ENCODE results near the gene APPL1. TPM values are rescaled to one million over a fixed set of nuclear protein-coding genes. Genes with fewer than 3 reads are reported as not detected.
"Not testable (repeated sequence)": the region's sequence is repeated elsewhere in the genome, so short reads cannot be mapped to it uniquely, and the experiment has no call there.

Gene APPL1
- polyA plus RNA-seq, 2 donors = 7.8 to 12.8 TPM

GRCh38 chr3:57288403-57288802, 60.9 kb downstream of the APPL1 start:
- Histone ChIP-seq H3K27ac (ENCODE audit: low read depth in 2 of 2, low read length in 1 of 2) (no peak overlapping the region), H3K4me3 (ENCODE audit: low read depth in 1 of 2, low read length in 2 of 2) (no peak overlapping the region), H3K36me3 (ENCODE audit: control insufficient read depth in 2 of 2, insufficient read depth in 2 of 2, low read length in 1 of 2) (no peaks in the 10 kb centered on the region), H3K9me3 (ENCODE audit: control insufficient read depth in 2 of 2, insufficient read depth in 1 of 2, low read depth in 1 of 2, low read length in 1 of 2) (no peaks in the 10 kb centered on the region), H3K27me3 (ENCODE audit: control insufficient read depth in 1 of 2, insufficient read depth in 2 of 2, low read length in 2 of 2) (no peaks in the 10 kb centered on the region), H3K4me1 (ENCODE audit: control insufficient read depth in 2 of 2, insufficient read depth in 2 of 2, low read length in 1 of 2) (no peaks in the 10 kb centered on the region)
- 88 to 91% methylated on average over 9 of the region's 9 CpGs for WGBS, 2 donors

- Histone ChIP-seq H3K4me1 (ENCODE audit: control insufficient read depth in 2 of 2, insufficient read depth in 2 of 2, low read length in 1 of 2) (no peaks in the 10 kb centered on the region), H3K4me3 (ENCODE audit: low read depth in 1 of 2, low read length in 2 of 2) (no peak within 1 kb of the TSS), H3K27me3 (ENCODE audit: control insufficient read depth in 1 of 2, insufficient read depth in 2 of 2, low read length in 2 of 2) (no peaks in the 10 kb centered on the region), H3K36me3 (ENCODE audit: control insufficient read depth in 2 of 2, insufficient read depth in 2 of 2, low read length in 1 of 2) (no peaks in the 10 kb centered on the region), H3K27ac (ENCODE audit: low read depth in 2 of 2, low read length in 1 of 2) (no peak within 1 kb of the TSS), H3K9me3 (ENCODE audit: control insufficient read depth in 2 of 2, insufficient read depth in 1 of 2, low read depth in 1 of 2, low read length in 1 of 2) (no peaks in the 10 kb centered on the region)
- WGBS, 2 donors = 81 to 92% methylated on average over 1 of the region's 1 CpG
Observed at GRCh38 chr3:57292159-57292896, 64.8 kb downstream of the APPL1 start, which contains the start of gene ASB14. ASB14 (minus strand) TSS chr3:57292685; CDS start chr3:57292033, 652 bp downstream.

- Histone ChIP-seq H3K4me1 (ENCODE audit: control insufficient read depth in 2 of 2, insufficient read depth in 2 of 2, low read length in 1 of 2) (no peaks in the 10 kb centered on the region), H3K27me3 (ENCODE audit: control insufficient read depth in 1 of 2, insufficient read depth in 2 of 2, low read length in 2 of 2) (no peaks in the 10 kb centered on the region), H3K4me3 (ENCODE audit: low read depth in 1 of 2, low read length in 2 of 2) (no peak overlapping the region), H3K36me3 (ENCODE audit: control insufficient read depth in 2 of 2, insufficient read depth in 2 of 2, low read length in 1 of 2) (no peaks in the 10 kb centered on the region), H3K27ac (ENCODE audit: low read depth in 2 of 2, low read length in 1 of 2) (no peak overlapping the region), H3K9me3 (ENCODE audit: control insufficient read depth in 2 of 2, insufficient read depth in 1 of 2, low read depth in 1 of 2, low read length in 1 of 2) (no peaks in the 10 kb centered on the region)
- WGBS, 2 donors = 93 to 95% methylated on average over 4 of the region's 4 CpGs
Observed at GRCh38 chr3:57292897-57293526, 65.5 kb downstream of the APPL1 start.

- no peaks in the 10 kb centered on the region for H3K36me3 ChIP-seq (ENCODE audit: control insufficient read depth in 2 of 2, insufficient read depth in 2 of 2, low read length in 1 of 2)
- H3K27me3 ChIP-seq (ENCODE audit: control insufficient read depth in 1 of 2, insufficient read depth in 2 of 2, low read length in 2 of 2) = no peaks in the 10 kb centered on the region
- no peaks in the 10 kb centered on the region for H3K9me3 ChIP-seq (ENCODE audit: control insufficient read depth in 2 of 2, insufficient read depth in 1 of 2, low read depth in 1 of 2, low read length in 1 of 2)
- 77 to 80% methylated on average over 1 of the region's 1 CpG for WGBS, 2 donors
- H3K4me1 ChIP-seq (ENCODE audit: control insufficient read depth in 2 of 2, insufficient read depth in 2 of 2, low read length in 1 of 2) = no peaks in the 10 kb centered on the region
- no peak overlapping the region for H3K4me3 ChIP-seq (ENCODE audit: low read depth in 1 of 2, low read length in 2 of 2)
- no peak overlapping the region for H3K27ac ChIP-seq (ENCODE audit: low read depth in 2 of 2, low read length in 1 of 2)
Observed at GRCh38 chr3:57298041-57298440, 70.5 kb downstream of the APPL1 start.

- H3K36me3 ChIP-seq (ENCODE audit: control insufficient read depth in 2 of 2, insufficient read depth in 2 of 2, low read length in 1 of 2); H3K9me3 ChIP-seq (ENCODE audit: control insufficient read depth in 2 of 2, insufficient read depth in 1 of 2, low read depth in 1 of 2, low read length in 1 of 2); H3K4me3 ChIP-seq (ENCODE audit: low read depth in 1 of 2, low read length in 2 of 2); H3K27me3 ChIP-seq (ENCODE audit: control insufficient read depth in 1 of 2, insufficient read depth in 2 of 2, low read length in 2 of 2); H3K4me1 ChIP-seq (ENCODE audit: control insufficient read depth in 2 of 2, insufficient read depth in 2 of 2, low read length in 1 of 2); H3K27ac ChIP-seq (ENCODE audit: low read depth in 2 of 2, low read length in 1 of 2): not testable (repeated sequence)
- 89% methylated on average over 7 of the region's 7 CpGs for WGBS, 2 donors
Observed at GRCh38 chr3:57303520-57303919, 76.0 kb downstream of the APPL1 start.

- WGBS, 2 donors = 39 to 42% methylated on average over 3 of the region's 3 CpGs
Observed at GRCh38 chr3:57309769-57310360, 82.3 kb downstream of the APPL1 start.

GRCh38 chr3:57314204-57314603, 86.7 kb downstream of the APPL1 start:
- H3K27me3 ChIP-seq (ENCODE audit: control insufficient read depth in 1 of 2, insufficient read depth in 2 of 2, low read length in 2 of 2) = no peaks in the 10 kb centered on the region
- no peaks in the 10 kb centered on the region for H3K4me1 ChIP-seq (ENCODE audit: control insufficient read depth in 2 of 2, insufficient read depth in 2 of 2, low read length in 1 of 2)
- peaks cover 0 to 2% of the 10 kb centered on the region in 2 donors for H3K9me3 ChIP-seq (ENCODE audit: control insufficient read depth in 2 of 2, insufficient read depth in 1 of 2, low read depth in 1 of 2, low read length in 1 of 2)
- H3K27ac ChIP-seq (ENCODE audit: low read depth in 2 of 2, low read length in 1 of 2) = no peak overlapping the region
- H3K36me3 ChIP-seq (ENCODE audit: control insufficient read depth in 2 of 2, insufficient read depth in 2 of 2, low read length in 1 of 2) = no peaks in the 10 kb centered on the region
- WGBS, 2 donors = 84 to 95% methylated on average over 3 of the region's 3 CpGs
- H3K4me3 ChIP-seq (ENCODE audit: low read depth in 1 of 2, low read length in 2 of 2) = no peak overlapping the region

More at GRCh38 chr3:57309769-57310360, 82.3 kb downstream of the APPL1 start:
- no peaks in the 10 kb centered on the region for H3K36me3 ChIP-seq (ENCODE audit: control insufficient read depth in 2 of 2, insufficient read depth in 2 of 2, low read length in 1 of 2)
- H3K27ac ChIP-seq (ENCODE audit: low read depth in 2 of 2, low read length in 1 of 2) = no peak overlapping the region
- H3K9me3 ChIP-seq (ENCODE audit: control insufficient read depth in 2 of 2, insufficient read depth in 1 of 2, low read depth in 1 of 2, low read length in 1 of 2) = no peaks in the 10 kb centered on the region
- no peaks in the 10 kb centered on the region for H3K27me3 ChIP-seq (ENCODE audit: control insufficient read depth in 1 of 2, insufficient read depth in 2 of 2, low read length in 2 of 2)
- H3K4me3 ChIP-seq (ENCODE audit: low read depth in 1 of 2, low read length in 2 of 2) = no peak overlapping the region
- H3K4me1 ChIP-seq (ENCODE audit: control insufficient read depth in 2 of 2, insufficient read depth in 2 of 2, low read length in 1 of 2) = no peaks in the 10 kb centered on the region

Other genes starting within 250 kb of the APPL1 start
- under 1 TPM; 0.02 to 0.05 TPM for gene SPATA12, start 167.1 kb upstream of the APPL1 start, polyA plus RNA-seq
- gene IL17RD, start 62.4 kb upstream of the APPL1 start, polyA plus RNA-seq = under 1 TPM; 0.31 to 0.69 TPM
- gene HESX1, start 27.8 kb upstream of the APPL1 start, polyA plus RNA-seq = 1 to 10 TPM in 1 of 2 donors, under 1 TPM in 1; 0.51 to 1.1 TPM
- under 1 TPM in 1 of 2 donors, not detected in 1; 0.06 TPM for gene ASB14, start 65.0 kb downstream of the APPL1 start, polyA plus RNA-seq